ENCODE results near the gene ALDH1L1.

Gene ALDH1L1

DNA sequence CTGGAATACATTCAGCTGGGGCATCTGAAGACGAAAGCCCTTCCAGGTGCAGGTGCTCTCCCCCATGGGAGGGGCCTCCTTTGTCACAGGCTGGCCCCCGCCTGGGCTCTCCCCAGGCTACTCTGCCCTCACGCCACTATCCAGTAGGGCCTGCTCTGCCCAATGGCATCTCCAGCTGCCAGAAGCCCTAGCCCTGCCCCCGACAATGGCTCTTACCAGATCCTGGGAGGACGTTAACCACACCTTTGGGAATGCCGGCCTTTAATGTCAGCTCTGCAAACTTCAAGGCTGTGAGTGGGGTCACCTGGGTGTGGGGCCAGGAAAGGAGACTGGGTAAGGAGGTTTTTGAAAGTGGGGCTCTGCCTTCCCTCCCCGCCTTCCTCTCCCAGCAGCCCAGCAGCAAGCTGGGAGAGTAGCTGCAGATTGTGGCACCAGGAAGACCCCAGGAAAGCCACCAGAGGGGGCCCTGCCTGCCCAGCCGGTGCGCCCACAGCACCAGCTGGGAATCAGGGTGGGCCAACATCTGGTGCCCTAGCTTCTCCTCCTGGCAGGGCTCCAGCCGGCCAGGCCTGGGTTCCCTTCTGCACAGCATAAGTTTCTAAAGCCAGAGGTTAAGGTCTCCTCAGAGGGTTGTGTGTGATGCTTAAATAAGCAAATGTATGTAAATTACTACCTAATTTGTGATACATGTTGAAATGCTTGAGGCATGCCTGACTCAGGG is 56.1 kb downstream of the ALDH1L1 start:
- in situ Hi-C loops (cut with HindIII; ENCODE audit: low sequenced_read_pairs) = no loop called here

DNA sequence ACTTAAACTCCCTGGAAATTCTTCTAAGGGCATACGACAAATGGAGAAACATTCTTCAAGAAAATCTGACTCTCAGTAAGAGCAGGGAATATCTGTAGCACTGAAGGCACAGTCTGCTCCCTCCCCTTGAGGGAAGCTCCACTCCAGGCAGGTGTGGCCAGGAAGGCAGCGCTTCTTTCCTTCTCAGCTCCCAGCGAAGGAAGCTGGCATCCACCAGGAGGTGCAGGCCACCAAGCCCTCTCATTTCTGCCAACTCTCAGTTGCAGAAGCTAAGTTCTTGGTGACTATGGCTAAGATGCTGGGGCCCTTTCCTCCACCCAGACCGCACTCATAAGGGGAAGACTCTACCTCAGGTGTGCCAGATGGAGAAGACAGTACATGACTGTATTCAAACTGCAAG is 58.8 kb downstream of the ALDH1L1 start:
- in situ Hi-C loops (cut with HindIII; ENCODE audit: low sequenced_read_pairs) = no loop called here

DNA sequence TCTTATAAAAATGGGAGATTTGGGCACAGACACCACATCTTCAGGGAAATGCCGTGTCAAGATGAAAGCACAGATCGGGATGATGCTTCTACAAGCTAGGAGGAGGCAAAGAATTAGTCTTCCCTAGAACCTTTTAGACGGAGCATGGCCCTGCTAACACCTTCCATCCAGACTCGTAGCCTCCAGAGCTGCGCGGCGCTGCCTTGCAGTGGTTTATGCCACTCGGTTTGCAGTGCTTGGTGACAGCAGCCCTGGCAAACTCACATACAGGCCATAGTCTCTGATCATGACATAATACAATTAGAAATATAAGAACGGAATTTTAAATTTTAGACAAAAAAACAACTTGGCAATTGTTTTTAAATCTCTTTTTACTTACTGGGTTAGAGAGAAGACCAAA is 59.3 kb downstream of the ALDH1L1 start:
- in situ Hi-C loops (cut with HindIII; ENCODE audit: low sequenced_read_pairs) = no loop called here

DNA sequence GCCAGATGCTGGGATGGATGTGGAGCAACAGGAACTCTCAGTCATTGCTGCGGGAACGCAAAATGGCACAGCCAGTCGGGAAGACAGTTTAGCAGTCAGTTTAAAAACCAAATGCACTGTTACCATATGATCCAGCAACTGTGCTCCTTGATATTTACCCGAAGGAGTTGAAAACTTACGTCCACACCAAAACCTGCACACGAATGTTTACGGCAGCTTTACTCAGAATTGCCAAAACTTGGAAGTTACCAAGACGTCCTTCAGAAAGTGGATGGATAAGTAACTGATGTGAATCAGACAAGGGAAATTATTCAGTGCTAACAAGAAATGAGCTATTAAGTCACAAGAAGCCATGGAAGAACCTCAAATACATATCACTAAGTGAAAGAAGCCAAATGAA is 60.4 kb downstream of the ALDH1L1 start:
- in situ Hi-C loops (cut with HindIII; ENCODE audit: low sequenced_read_pairs) = no loop called here

DNA sequence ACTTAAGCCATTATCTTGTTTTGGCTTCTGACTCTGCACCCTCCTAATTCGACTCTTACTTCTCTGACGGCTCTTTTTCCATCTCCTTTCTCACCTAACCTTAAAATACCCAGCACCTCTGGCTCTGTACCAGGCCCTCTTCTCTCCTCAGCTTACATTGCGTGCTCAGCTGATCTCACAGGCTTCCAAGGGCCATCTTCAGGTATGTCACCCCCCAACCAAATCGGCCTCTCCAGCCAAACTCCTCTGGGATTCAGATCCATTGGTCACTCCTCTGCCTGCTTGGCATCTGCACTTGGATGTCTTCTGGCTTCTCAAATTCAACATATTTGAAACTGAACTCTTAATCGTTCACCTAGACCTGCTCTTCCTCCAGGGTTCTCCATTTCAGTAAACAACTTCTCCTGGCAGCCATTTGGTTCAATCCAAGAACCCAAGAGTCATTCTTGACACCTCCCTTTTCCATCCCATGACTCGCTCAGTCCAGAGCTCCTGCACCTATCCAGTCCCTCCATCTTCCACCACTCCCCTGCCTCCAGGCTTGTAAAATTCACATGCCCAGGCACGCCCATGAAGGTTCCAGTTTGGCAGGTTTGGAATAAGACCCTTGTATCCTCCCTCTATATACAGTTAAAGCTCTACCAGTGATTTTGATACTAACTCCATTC is 61.2 kb downstream of the ALDH1L1 start:
- in situ Hi-C loops (cut with HindIII; ENCODE audit: low sequenced_read_pairs) = no loop called here

DNA sequence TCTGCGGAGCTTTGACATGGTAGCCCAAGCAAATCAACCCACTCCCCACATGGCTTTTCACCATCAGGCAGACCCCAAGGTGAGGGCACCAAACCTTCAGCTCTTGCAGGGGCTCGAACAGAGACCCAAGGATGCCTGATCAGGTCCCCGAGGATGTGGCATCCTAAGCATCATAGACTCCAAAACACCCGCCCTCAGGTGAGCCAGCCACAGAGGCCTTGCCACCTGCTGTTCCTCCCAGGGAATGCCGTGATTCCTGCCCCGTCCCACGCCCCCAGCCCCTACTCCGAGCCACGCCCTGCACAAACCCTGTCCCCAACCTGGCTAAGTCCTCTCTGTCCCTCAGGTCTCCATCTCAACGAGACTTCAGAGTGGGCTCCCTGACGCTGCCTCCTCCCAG is 61.8 kb downstream of the ALDH1L1 start:
- in situ Hi-C loops (cut with HindIII; ENCODE audit: low sequenced_read_pairs) = no loop called here

DNA sequence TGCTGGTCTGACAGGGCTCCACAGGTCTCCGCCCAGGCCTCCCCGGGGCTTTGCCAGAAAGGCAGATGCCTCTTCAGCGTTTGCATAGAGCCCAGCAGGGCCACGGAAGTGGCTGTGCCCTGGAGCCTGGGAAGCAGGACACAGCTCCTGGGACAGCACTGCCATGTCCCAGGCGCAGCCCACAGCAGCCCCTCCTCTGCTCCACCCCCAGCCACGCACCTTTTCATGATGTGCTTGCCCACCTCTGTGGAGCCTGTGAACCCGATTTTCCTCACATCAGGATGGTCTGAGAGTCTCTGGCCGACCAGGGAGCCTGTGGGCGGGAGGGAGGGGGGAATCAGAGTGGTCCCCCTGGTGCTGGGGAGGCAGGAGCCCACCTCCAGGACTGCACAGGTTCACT is 62.6 kb downstream of the ALDH1L1 start:
- in situ Hi-C loops (cut with HindIII; ENCODE audit: low sequenced_read_pairs) = no loop called here

DNA sequence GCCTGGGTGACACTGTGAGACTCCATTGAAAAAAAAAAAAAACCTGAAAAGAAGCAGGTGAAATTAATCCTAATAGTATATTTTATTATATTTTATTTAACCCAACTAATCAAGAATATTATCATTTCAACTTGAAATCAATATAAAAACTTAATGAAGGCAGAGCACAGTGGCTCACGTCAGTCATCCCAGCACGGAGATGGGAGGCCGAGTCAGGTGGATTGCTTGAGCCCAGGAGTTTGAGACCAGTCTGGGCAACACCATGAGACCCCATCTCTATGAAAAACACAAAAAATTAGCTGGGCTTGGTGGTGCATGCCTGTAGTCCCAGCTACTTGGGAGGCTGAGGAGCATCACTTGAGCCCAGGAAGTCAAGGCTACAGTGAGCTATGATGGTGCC is 63.2 kb downstream of the ALDH1L1 start:
- in situ Hi-C loops (cut with HindIII; ENCODE audit: low sequenced_read_pairs) = no loop called here

DNA sequence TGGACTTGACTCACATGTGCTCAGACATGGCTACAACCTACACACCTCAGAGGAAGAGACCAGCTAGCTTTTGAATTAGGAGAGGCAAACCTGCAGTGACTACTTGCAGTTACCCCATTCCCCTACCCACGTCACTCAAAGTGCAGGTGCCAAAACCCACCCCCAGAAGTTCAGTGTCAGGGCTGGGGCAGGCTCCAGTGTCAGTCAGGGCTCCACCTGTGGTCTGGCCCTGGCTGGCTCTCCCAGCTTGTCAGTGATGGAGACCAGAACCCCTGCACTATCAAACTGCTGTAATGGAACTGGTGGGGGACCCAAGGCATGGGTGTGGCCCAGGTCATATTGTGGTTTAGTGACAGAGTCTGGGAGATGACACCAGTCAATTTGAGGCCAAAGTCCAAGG is 63.9 kb downstream of the ALDH1L1 start:
- in situ Hi-C loops (cut with HindIII; ENCODE audit: low sequenced_read_pairs) = no loop called here

DNA sequence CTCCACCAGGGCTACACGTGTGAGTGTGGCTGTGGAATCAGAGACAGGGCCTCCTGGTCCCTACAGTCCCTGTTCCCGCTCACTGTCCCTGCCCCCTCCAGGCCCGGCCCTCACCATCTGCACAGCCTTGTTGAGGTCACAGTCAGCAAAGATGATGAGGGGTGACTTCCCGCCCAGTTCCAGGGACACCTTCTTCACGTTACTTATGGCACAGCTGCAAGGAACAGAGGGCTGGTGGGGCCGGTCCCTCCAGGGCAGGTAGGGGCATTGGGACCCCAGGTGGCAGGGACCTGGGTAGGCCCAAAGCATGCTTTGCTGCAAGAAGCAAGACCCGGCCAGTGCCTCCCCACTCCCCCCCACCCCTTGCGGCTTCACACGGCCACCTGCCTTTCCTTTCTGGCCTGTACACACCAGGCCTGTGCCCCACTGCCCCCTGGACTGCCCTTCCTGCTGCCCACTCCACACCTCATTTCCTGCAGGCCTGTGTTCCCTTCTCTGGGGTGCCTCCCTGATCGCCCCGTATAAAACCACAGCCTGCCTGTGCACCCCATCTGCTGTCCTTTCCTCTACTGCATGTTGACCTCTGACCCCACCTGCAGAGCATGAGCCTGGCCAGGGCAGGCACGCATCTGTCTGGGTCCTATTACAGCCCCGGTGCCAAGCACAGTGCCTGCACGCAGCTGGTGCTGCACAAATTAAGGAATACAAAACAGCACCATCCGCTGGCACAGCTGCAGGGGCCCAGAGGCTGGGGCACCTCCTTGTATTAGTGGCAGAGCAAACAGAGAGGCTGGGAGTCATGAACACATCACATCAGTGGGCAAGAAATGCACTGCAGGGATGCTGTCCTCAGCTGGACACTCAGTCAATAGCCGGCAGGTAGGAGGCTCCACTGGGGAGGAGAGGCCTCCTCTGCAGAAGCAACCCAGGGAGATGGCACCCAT is 65.7 kb downstream of the ALDH1L1 start:
- in situ Hi-C loops (cut with HindIII; ENCODE audit: low sequenced_read_pairs) = no loop called here

DNA sequence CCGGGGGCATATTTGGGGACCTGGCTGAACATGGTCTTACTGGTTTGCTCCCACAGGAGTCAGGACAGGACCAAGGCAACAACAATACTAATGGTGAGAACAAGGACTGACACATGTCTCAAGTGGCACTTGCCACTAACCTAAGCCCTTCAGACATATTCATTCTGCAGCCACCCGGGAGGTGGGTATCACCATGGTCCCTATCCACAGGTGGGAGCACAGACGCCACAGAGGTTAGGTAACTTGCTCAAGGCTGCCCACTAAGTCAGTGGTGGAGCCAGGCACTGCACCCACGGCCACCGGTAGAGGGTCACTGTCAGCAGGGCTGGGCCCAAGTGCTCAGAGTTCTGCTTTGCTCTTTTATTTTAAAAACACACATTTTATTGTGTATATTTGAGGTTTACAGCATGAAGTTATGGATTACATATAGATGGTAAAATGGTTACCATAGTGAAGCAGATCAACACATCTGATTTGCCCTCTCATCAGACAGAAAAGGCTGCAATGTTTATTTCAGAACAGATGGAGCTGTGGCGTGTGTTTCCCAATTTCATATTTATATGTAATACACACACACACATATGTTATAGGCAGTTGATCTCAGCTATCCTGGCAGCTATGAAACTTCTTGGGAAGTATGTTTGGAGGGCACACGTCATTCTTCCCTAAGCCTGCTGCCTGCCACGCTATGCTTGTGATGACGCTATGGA is 66.5 kb downstream of the ALDH1L1 start:
- in situ Hi-C loops (cut with HindIII; ENCODE audit: low sequenced_read_pairs) = no loop called here

DNA sequence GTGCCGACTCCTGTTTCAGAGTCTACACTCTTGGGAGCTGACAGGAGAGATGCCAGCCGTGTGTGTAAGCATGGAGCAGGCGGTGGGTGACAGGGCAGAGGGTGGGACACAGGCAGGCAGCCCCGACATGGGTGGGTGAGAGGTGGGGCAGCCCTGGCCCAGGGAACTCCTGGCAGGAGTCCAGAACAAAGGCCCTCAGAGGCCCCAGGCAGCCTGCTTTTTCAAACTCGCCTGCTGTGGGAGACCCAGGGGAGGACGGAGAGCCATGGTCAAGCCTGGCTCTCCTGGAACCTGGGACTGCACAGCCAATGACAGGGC is 67.2 kb downstream of the ALDH1L1 start:
- in situ Hi-C loops (cut with HindIII; ENCODE audit: low sequenced_read_pairs) = no loop called here

DNA sequence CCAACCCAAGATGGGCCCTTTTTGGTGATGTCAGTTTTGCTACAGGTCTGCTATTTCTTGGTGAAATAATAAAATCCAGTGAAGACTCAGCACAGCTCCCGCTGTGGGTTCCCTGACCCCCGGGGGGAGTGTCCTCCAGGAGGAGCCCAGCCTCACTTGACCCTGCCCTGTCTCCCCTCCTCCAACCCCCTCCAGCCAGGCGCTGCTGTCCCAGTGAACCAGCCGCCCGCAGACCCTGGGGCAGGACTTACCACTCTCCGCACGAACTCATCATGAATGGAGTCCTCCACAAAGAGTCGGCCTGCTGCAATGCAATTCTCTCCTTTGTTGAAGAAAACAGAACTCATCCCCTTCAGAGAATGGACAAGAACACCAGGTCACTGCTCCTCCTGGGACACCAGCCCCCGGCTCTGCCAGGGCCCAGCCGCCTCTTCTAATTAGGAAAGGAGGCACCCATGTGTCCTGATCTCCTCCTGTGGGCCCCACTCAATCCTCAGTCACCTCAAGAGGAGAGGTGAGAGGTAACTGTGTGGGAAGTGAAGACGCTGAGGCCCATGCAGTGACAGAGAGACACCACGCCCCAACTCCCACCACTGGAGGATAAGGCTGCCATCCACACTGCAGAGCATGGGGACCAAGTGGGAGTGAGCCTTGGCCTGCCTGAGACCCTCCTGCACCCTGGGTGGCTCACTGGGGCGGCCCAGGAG is 67.7 kb downstream of the ALDH1L1 start:
- in situ Hi-C loops (cut with HindIII; ENCODE audit: low sequenced_read_pairs) = no loop called here

DNA sequence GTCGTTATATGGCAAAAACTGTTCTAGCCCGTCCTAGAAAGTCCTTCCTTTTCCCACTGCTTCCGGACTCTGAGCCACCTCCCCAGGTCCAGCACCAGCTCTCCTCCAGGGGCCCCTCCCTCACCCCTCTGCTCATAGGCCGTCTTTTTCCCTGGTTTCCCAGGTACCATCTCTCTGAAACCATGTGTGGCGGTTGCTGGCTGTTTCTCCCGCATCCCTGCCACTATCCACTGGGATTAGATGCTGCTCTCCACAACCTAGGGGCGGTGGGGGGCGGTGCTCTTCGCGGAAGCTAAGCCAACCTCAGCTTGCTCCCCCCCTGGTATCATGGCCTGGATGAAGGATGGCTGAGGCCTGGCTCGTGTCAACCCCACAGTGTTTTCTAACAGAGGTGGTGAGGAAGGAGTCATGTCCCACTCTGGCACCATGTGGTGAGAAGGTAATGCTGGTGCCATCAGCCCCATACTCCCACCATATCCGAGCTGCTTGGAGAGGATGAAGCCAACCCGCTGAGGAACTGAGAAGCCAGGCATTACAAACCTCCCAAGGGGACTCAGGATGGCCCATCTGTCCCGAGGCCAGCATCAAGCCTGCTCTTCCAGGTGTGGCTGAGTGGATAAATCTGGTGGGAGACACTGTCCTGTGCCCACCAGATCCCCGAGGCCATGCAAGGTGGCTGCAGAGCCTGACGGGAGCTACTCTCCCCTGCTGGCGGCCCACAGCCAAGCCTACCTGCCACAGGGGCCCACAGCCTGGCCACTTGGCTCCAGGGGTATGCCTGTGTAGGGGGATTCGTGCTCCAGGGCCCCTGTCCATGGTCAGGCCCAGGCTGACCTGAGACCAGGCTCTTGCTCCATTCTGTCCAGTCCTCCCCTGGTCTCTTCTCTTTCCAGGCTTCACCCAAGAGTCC is 68.6 kb downstream of the ALDH1L1 start:
- in situ Hi-C loops (cut with HindIII; ENCODE audit: low sequenced_read_pairs) = no loop called here

DNA sequence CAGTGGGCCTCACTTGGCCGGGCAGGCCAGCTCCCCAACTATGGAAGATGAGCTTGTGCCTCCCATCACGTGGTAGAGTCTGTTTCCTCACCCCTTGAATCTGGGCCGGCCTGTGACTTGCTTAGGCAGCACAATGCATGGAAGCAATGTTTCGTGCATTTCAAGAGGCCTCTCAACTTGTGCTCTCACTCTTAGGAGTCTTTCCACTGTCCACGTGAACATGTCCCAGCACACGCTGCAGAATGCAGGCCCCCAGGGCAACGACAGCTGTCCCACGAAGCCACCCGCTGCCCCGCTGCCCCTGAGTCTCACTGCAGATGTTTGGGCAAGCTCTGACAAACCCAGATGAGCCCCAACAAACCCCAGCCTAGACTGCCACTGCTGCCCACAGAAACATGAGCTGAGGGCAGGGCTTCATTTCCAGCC is 69.2 kb downstream of the ALDH1L1 start:
- in situ Hi-C loops (cut with HindIII; ENCODE audit: low sequenced_read_pairs) = no loop called here

DNA sequence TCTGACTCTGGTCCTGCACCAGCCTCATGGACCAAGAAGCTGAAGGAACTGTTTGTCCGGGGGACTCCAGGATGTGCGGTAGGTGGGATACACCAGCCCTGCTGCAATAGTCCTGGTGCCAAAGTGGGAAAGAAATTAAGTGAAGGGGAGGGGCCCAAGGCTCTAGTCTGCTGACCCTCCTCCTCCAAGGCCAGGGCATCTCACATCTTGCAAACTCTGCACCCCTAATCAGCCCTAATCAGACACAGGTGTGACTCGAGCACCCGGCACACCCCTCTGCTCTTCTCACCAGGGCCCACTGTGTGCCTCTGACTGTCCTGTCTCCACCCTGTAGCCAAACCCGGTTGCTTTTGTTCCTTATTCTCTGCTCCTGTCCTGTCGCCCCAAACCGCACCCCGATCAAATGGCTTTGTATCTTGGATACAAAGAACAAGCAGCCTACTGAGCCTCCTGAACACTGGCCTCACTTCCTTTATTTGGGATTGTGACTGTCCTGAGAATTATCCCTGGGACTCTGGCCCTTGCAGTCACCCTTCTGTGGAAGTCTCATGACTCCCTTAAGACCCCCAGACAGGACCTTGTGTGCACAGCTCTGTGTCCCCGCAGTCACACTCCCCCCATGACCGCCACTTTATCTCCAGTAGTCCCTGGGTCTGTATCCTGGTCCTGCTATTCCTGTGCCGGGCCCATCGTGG is 69.8 kb downstream of the ALDH1L1 start:
- in situ Hi-C loops (cut with HindIII; ENCODE audit: low sequenced_read_pairs) = no loop called here

DNA sequence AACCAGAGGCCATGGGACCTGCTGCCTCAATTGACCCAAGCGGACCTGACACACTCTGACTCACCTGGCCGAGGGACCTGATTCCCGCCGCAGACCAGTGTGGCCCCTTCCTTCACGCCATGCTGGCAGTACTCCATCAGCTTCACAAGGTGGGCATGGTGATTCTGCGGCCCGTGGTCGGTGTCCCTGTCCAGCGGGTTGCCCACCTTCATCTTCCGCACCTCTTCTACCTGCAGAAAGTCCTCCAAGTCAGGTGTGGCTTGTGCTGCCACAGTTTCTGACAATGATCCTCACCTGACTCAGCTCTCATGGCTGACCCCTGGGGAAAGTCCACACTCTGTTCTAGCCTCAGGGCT is 70.5 kb downstream of the ALDH1L1 start:
- in situ Hi-C loops (cut with HindIII; ENCODE audit: low sequenced_read_pairs) = no loop called here

DNA sequence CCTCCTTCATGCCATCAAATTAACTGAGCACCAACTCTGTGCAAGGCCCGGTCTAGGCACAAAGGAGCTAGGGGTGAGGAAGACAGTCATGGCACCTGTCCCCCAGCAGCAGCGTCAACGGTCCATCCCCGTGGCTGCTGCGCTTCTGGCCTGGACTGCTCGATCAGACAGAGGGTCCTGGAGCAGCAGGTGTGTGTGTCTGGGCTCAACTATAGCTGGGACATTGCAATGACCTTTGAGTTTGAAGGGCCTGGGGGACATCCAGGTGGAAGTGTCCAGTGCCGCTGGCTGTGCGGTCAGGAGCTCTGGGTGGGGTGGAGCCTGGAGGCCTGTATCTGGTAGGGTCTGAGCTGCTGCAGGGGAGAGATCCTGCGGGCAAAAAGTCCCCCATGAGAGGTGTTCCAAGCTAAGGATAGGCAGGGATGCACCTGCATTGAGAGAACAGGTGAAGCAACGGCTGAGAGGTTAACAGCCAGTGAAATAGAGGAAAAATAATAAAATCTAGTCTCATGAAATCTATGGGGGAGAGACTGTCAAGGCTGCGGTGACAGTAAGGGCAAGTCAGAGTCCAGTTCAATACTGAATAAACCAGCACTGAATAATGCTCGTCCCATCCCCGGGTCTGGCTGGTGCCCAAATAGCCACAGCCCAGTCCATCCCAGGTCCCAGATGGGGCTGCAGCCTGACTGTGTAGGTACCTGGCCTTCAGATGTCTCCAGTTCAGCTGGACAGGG is 71.1 kb downstream of the ALDH1L1 start:
- in situ Hi-C loops (cut with HindIII; ENCODE audit: low sequenced_read_pairs) = no loop called here
